H1 (cell line): Measurements from ENCODE around the gene OBSCN. TPM values are rescaled to one million over a fixed set of nuclear protein-coding genes. Genes with fewer than 3 reads are reported as not detected.

Experiments
- CTCF ChIA-PET: fragments of 300-600 bp; sonication (Branson Sonifier 250); formaldehyde crosslinking; loops from one replicate; lab custom pipeline; 2021; ENCODE audit not compliant: partially characterized antibody; lab: Charles Lee
- POLR2A ChIA-PET: fragments of 300-600 bp; sonication (Branson Sonifier 250); formaldehyde crosslinking; loops from one replicate; lab custom pipeline; 2021; ENCODE audit warnings: inconsistent platforms; ENCODE audit not compliant: partially characterized antibody; lab: Charles Lee
- DNase-seq, 2 experiments: peaks; one replicate each; pipeline versions ENCODE4 v3.0.0 to v3.0.0-alpha.2; 2010 to 2022; ENCODE audit warnings: low spot score in 2 of 2, low read depth in 1 of 2, mixed read lengths in 1 of 2
- FAIRE-seq: peaks from 2 replicates; lab custom pipeline; 2011; peaks lifted over from hg19 to GRCh38; lab: Jason Lieb, UNC
- H2AFZ ChIP-seq: 2 replicates; pipeline ENCODE4 v1.8.1; 2012; ENCODE audit warnings: low read length, inconsistent platforms
- H2AK5ac ChIP-seq: 2 replicates; pipeline ENCODE4 v1.6.1; 2013; ENCODE audit warnings: low read depth, low read length
- H2BK120ac ChIP-seq: replicated peaks from 2 replicates; pipeline ENCODE3; 2013; ENCODE audit warnings: low read depth, low read length, inconsistent platforms
- H2BK12ac ChIP-seq: 2 replicates; pipeline ENCODE4 v1.6.1; 2013; ENCODE audit warnings: low read depth, low read length
- H2BK15ac ChIP-seq: 2 replicates; pipeline ENCODE4 v1.6.1; 2013; ENCODE audit warnings: low read length
- H2BK20ac ChIP-seq: 2 replicates; pipeline ENCODE4 v1.6.1; 2013; ENCODE audit warnings: low read length
- H2BK5ac ChIP-seq: 2 replicates; pipeline ENCODE4 v1.6.1; 2013; ENCODE audit warnings: low read depth, low read length
- H3K14ac ChIP-seq: 2 replicates; pipeline ENCODE4 v1.6.1; 2013; ENCODE audit warnings: inconsistent platforms; ENCODE audit not compliant: insufficient read length
- H3K18ac ChIP-seq: 2 replicates; pipeline ENCODE4 v1.6.1; 2013; ENCODE audit warnings: low read length; ENCODE audit errors: extremely low read depth
- H3K23ac ChIP-seq: 2 replicates; pipeline ENCODE4 v1.6.1; 2013; ENCODE audit warnings: inconsistent platforms; ENCODE audit not compliant: insufficient read length
- H3K23me2 ChIP-seq: 2 replicates; pipeline ENCODE4 v1.6.1; 2013; ENCODE audit warnings: low read depth, low read length
- H3K27ac ChIP-seq: 2 replicates; pipeline ENCODE4 v1.6.1; 2011; ENCODE audit warnings: low read depth, low read length, inconsistent platforms
- H3K27me3 ChIP-seq, 4 experiments: replicated peaks in 1 of 4; 1 replicate in 1 of 4; 2 replicates in 3 of 4; pipeline versions ENCODE4 v1.6.1 to v1.8.1; 2011 to 2013; ENCODE audit warnings: low read length in 3 of 4, mild to moderate bottlenecking in 3 of 4, inconsistent platforms in 2 of 4, mixed read lengths in 2 of 4, moderate library complexity in 1 of 4; ENCODE audit not compliant: control insufficient read depth in 3 of 4, insufficient read depth in 3 of 4; ENCODE audit errors: extremely low read depth in 1 of 4
- H3K36me3 ChIP-seq, 4 experiments: 2 replicates each; pipeline versions ENCODE4 v1.6.1 to v1.8.1; 2011 to 2013; ENCODE audit warnings: mild to moderate bottlenecking in 4 of 4, low read length in 3 of 4, moderate library complexity in 2 of 4, control low read depth in 1 of 4, inconsistent platforms in 1 of 4; ENCODE audit not compliant: insufficient read depth in 4 of 4, control insufficient read depth in 2 of 4
- H3K4ac ChIP-seq: replicated peaks from 2 replicates; pipeline ENCODE3; 2013; ENCODE audit warnings: low read length, low read depth, mixed read lengths, inconsistent platforms; ENCODE audit not compliant: insufficient read length
- H3K4me1 ChIP-seq, 4 experiments: replicated peaks in 1 of 4; 1 replicate in 1 of 4; 2 replicates in 3 of 4; pipeline versions ENCODE4 v1.6.1 to v1.8.1; 2011 to 2013; ENCODE audit warnings: low read length in 3 of 4, inconsistent platforms in 2 of 4, mixed read lengths in 1 of 4; ENCODE audit not compliant: insufficient read depth in 4 of 4, control insufficient read depth in 3 of 4
- H3K4me2 ChIP-seq, 2 experiments: 2 replicates each; pipeline versions ENCODE4 v1.6.1 to v1.8.1; 2011 to 2013; ENCODE audit warnings: low read depth in 2 of 2, low read length in 2 of 2, control low read depth in 1 of 2, inconsistent platforms in 1 of 2, mild to moderate bottlenecking in 1 of 2; ENCODE audit not compliant: insufficient read depth in 1 of 2
- H3K4me3 ChIP-seq, 4 experiments: fragments of 200-600, 300-600 bp in 1 of 4; sonication (generic), shearing (Covaris generic), sonication (Bioruptor Twin) in 1 of 4; 2 replicates each; pipeline versions ENCODE4 v1.5.1 to v1.8.1; 2011 to 2016; ENCODE audit warnings: low read length in 4 of 4, low read depth in 3 of 4, control low read depth in 2 of 4, inconsistent platforms in 2 of 4, mild to moderate bottlenecking in 2 of 4, mixed read lengths in 1 of 4, moderate library complexity in 1 of 4; ENCODE audit not compliant: insufficient read depth in 2 of 4; ENCODE audit errors: extremely low read depth in 1 of 4
- H3K56ac ChIP-seq: replicated peaks from 2 replicates; pipeline ENCODE3; 2013; ENCODE audit warnings: low read depth, mild to moderate bottlenecking, mixed read lengths, low read length, inconsistent platforms; ENCODE audit not compliant: insufficient read length
- H3K79me1 ChIP-seq: 2 replicates; pipeline ENCODE4 v1.6.1; 2013; ENCODE audit warnings: low read depth, low read length, control low read depth
- H3K79me2 ChIP-seq, 2 experiments: 2 replicates each; pipeline versions ENCODE4 v1.6.1 to v1.8.1; 2012 to 2013; ENCODE audit warnings: low read length in 2 of 2, mild to moderate bottlenecking in 2 of 2, inconsistent platforms in 1 of 2; ENCODE audit not compliant: insufficient read depth in 2 of 2, control insufficient read depth in 1 of 2
- H3K9ac ChIP-seq, 4 experiments: replicated peaks in 1 of 4; 1 replicate in 1 of 4; 2 replicates in 3 of 4; pipeline versions ENCODE4 v1.6.1 to v1.8.1; 2011 to 2013; ENCODE audit warnings: low read depth in 3 of 4, low read length in 3 of 4, control low read depth in 2 of 4, mild to moderate bottlenecking in 2 of 4, moderate library complexity in 2 of 4, inconsistent platforms in 1 of 4; ENCODE audit errors: extremely low read depth in 1 of 4
- H3K9me3 ChIP-seq, 2 experiments: 2 replicates each; pipeline versions ENCODE4 v1.6.1 to v1.8.1; 2012 to 2013; ENCODE audit warnings: mild to moderate bottlenecking in 2 of 2, moderate library complexity in 2 of 2, control low read depth in 1 of 2, inconsistent platforms in 1 of 2, low read depth in 1 of 2, low read length in 1 of 2, mixed read lengths in 1 of 2; ENCODE audit not compliant: insufficient read depth in 2 of 2
- H4K20me1 ChIP-seq, 2 experiments: replicated peaks in 1 of 2; 2 replicates each; pipeline versions ENCODE3 to v1.8.1; 2011 to 2013; ENCODE audit warnings: inconsistent platforms in 2 of 2, low read length in 2 of 2, mild to moderate bottlenecking in 1 of 2; ENCODE audit not compliant: insufficient read depth in 2 of 2, control insufficient read depth in 1 of 2
- H4K5ac ChIP-seq: 2 replicates; pipeline ENCODE4 v1.6.1; 2013; ENCODE audit warnings: low read length, low read depth, mixed read lengths, inconsistent platforms; ENCODE audit not compliant: insufficient read length
- H4K8ac ChIP-seq: 2 replicates; pipeline ENCODE4 v1.8.0; 2013; ENCODE audit warnings: mild to moderate bottlenecking, moderate library complexity, low read length, inconsistent platforms; ENCODE audit not compliant: insufficient read depth; ENCODE audit errors: extremely low read depth
- H4K91ac ChIP-seq: replicated peaks from 2 replicates; pipeline ENCODE3; 2013; ENCODE audit warnings: low read length, mixed read lengths, inconsistent platforms; ENCODE audit not compliant: insufficient read length
- BRCA1 ChIP-seq: IDR thresholded peaks from 2 replicates; pipeline ENCODE4 v1.6.1; 2012; ENCODE audit warnings: low read depth, low read length, improper control_type of control experiment
- RXRA ChIP-seq: IDR thresholded peaks from 2 replicates; pipeline ENCODE4 v1.6.1; 2011; ENCODE audit warnings: low read depth, mild to moderate bottlenecking, low read length, moderate library complexity; ENCODE audit not compliant: insufficient read depth
- SIN3A ChIP-seq, 2 experiments: IDR thresholded peaks in 1 of 2; conservative IDR thresholded peaks in 1 of 2; 2 replicates each; pipeline ENCODE4 v1.6.1; 2011 to 2012; ENCODE audit warnings: low read length in 2 of 2, improper control_type of control experiment in 1 of 2, low read depth in 1 of 2, mild to moderate bottlenecking in 1 of 2
- SIX5 ChIP-seq: IDR thresholded peaks from 2 replicates; pipeline ENCODE4 v1.6.1; 2011; ENCODE audit warnings: mild to moderate bottlenecking, low read depth, low read length
- SP1 ChIP-seq: IDR thresholded peaks from 2 replicates; pipeline ENCODE4 v1.6.1; 2011; ENCODE audit warnings: low read depth, low read length
- SP4 ChIP-seq: IDR thresholded peaks from 2 replicates; pipeline ENCODE4 v1.6.1; 2012; ENCODE audit warnings: low read length, inconsistent platforms
- TAF1 ChIP-seq: IDR thresholded peaks from 2 replicates; pipeline ENCODE4 v1.6.1; 2011; ENCODE audit warnings: mild to moderate bottlenecking, low read depth, low read length
- TCF12 ChIP-seq: IDR thresholded peaks from 2 replicates; pipeline ENCODE4 v1.6.1; 2011; ENCODE audit warnings: low read depth, mild to moderate bottlenecking, low read length
- TEAD4 ChIP-seq: IDR thresholded peaks from 2 replicates; pipeline ENCODE4 v1.6.1; 2012; ENCODE audit warnings: low read depth, low read length, inconsistent platforms, mixed read lengths
- WGBS, 2 experiments: shearing (Covaris generic) in 1 of 2; methylation state at CpG; one replicate each; pipeline versions ENCODE4 v1.1.6 to v1.1.7; 2013 to 2015; ENCODE audit warnings: low lambda C conversion rate in 2 of 2, mixed read lengths in 2 of 2, inconsistent platforms in 1 of 2, low coverage in 1 of 2, missing lambda C conversion rate in 1 of 2; ENCODE audit not compliant: insufficient replicate concordance in 2 of 2, insufficient coverage in 1 of 2, insufficient read length in 1 of 2; ENCODE audit errors: extremely low coverage in 1 of 2, missing lambda C conversion rate in 1 of 2; 5-methylcytosine and 5-hydroxymethylcytosine counted together
- polyA plus RNA-seq, 7 experiments: library from polyadenylated mRNA; depleted of rRNA in 3 of 7; stranded (reverse) in 5 of 7; unstranded in 2 of 7; fragments of >200 nt in 5 of 7; fragments of 200-250 nt in 2 of 7; gene quantifications; 1 replicate in 5 of 7; 2 replicates in 1 of 7; 4 replicates in 1 of 7; pipeline versions ENCODE4 v1.2.1 to v1.2.3, GENCODE V29; 2011 to 2013; ENCODE audit warnings: missing spikeins in 2 of 7, mixed read lengths in 2 of 7
- total RNA-seq: library from RNA; stranded (reverse); fragmentation: NEBNext Ultra II Directional; extraction: Animal tissue kit (Norgen Biotek cat#: 25700); gene quantifications from 2 replicates; pipeline ENCODE4 v1.2.1, GENCODE V29; 2021
- TF ChIP-seq, protein P1 (sequence below): IDR thresholded peaks from 2 replicates; pipeline ENCODE4 v1.6.1; 2011; ENCODE audit warnings: low read length, improper control_type of control experiment

Gene OBSCN
- total and polyA plus RNA-seq, 2 of the 8 experiments (the other 6 are each of a cell fraction or from before 2014, with no cell fraction given): 7.5 to 28.4 TPM

- H3K4me2 ChIP-seq: no peak overlapping the region
- H3K14ac ChIP-seq: no peak overlapping the region
- DNase-seq (peak in 1 of 2 experiments; percentile 16), FAIRE-seq (no peak)
- H4K5ac ChIP-seq: no peak overlapping the region
- no peaks in the 10 kb centered on the region for H3K27me3 ChIP-seq
- 88% methylated on average over 7 of the region's 7 CpGs; no CpG with 5 or more reads in 1 of the 2 experiments for WGBS, 2 experiments
- no peak overlapping the region for H3K23ac ChIP-seq
- H2BK5ac ChIP-seq: no peak overlapping the region; the same call in 1 of the 2 replicates
- no peak overlapping the region for H2BK20ac ChIP-seq
- H3K9me3 ChIP-seq: peaks cover 0 to 3% of the 10 kb centered on the region in 2 experiments; a peak in 1 of 4 replicates
- TF ChIP-seq RXRA: no peak
- no peak for TF ChIP-seq SP4
- no peak for TF ChIP-seq TCF12
- TF ChIP-seq, protein P1, sequence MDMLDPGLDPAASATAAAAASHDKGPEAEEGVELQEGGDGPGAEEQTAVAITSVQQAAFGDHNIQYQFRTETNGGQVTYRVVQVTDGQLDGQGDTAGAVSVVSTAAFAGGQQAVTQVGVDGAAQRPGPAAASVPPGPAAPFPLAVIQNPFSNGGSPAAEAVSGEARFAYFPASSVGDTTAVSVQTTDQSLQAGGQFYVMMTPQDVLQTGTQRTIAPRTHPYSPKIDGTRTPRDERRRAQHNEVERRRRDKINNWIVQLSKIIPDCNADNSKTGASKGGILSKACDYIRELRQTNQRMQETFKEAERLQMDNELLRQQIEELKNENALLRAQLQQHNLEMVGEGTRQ: no peak
- no peak for TF ChIP-seq TAF1
- TF ChIP-seq SIX5: no peak
- TF ChIP-seq BRCA1: no peak
- no peak for TF ChIP-seq SP1
- no peak for TF ChIP-seq TEAD4
- TF ChIP-seq SIN3A (conservative IDR thresholded peaks at IDR 0.05 in 1 of 2, IDR thresholded peaks at IDR 0.05 in 1 of 2; ENCODE audit: low read depth in 1 of 2, low read length in 2 of 2): no peak
- no peak overlapping the region for H3K9ac ChIP-seq
- no peak overlapping the region for H2BK15ac ChIP-seq
- CTCF ChIA-PET: interaction anchor here (0.9 to 2.1 kb wide), 8 partner anchors 10 to 289 kb away, joined by 3 to 11 read pairs (median 4); no protein-coding TSS in a partner anchor
- H3K4me1 ChIP-seq: no peaks in the 10 kb centered on the region
- H2BK12ac ChIP-seq: no peak overlapping the region
- no peak overlapping the region for H3K18ac ChIP-seq
- H4K20me1 ChIP-seq: peaks cover 0 to 9% of the 10 kb centered on the region in 2 experiments
- H2AFZ ChIP-seq: no peak overlapping the region
- no peak overlapping the region for H3K27ac ChIP-seq
- POLR2A ChIA-PET: interaction anchor here (0.6 kb wide), 1 partner anchor 263 kb away, joined by 3 read pairs; no protein-coding TSS in a partner anchor
- peaks cover 4% of the 10 kb centered on the region for H3K79me1 ChIP-seq
- H4K8ac ChIP-seq: no peak overlapping the region
- no peak overlapping the region for H3K4ac ChIP-seq
- H3K4me3 ChIP-seq: no peak overlapping the region
- no peak overlapping the region for H3K56ac ChIP-seq
- H3K23me2 ChIP-seq: no peaks in the 10 kb centered on the region; the same call in 1 of the 2 replicates
- H4K91ac ChIP-seq: no peak overlapping the region
- H3K79me2 ChIP-seq: no peaks in the 10 kb centered on the region
- peaks cover 13 to 38% (median 22%) of the 10 kb centered on the region in 4 experiments for H3K36me3 ChIP-seq
- H2AK5ac ChIP-seq: no peak overlapping the region
- H2BK120ac ChIP-seq: no peak overlapping the region
Measured at GRCh38 chr1:228226141-228226874, 18.5 kb downstream of the OBSCN start.
